Neutrophil (primary cell): Measurements from ENCODE around the gene ZSWIM6.
A peak's percentile ranks its signal among the peaks of the same experiment; 100 is the strongest.

Experiments
- H3K27ac ChIP-seq: fragments of 200-600 bp; sonication (generic); 2 replicates; pipeline ENCODE4 v1.5.1; 2016; ENCODE audit warnings: mild to moderate bottlenecking, moderate library complexity
- H3K27me3 ChIP-seq: fragments of 200-600 bp; sonication (generic); 2 replicates; pipeline ENCODE4 v1.6.0; 2016; ENCODE audit warnings: mild to moderate bottlenecking
- H3K36me3 ChIP-seq: fragments of 200-600 bp; sonication (generic); 2 replicates; pipeline ENCODE4 v1.5.1; 2017
- H3K4me1 ChIP-seq, 2 experiments: fragments of 200-600 bp in 1 of 2; sonication (generic) in 1 of 2; 1 replicate in 1 of 2; 2 replicates in 1 of 2; pipeline versions ENCODE4 v1.5.1 to v1.6.1; 2013 to 2016; ENCODE audit warnings: low read depth in 1 of 2, low read length in 1 of 2, mild to moderate bottlenecking in 1 of 2, moderate library complexity in 1 of 2; ENCODE audit not compliant: control insufficient read depth in 1 of 2, insufficient read depth in 1 of 2
- H3K4me3 ChIP-seq, 2 experiments: fragments of 200-600 bp in 1 of 2; sonication (generic) in 1 of 2; 1 replicate in 1 of 2; 2 replicates in 1 of 2; pipeline ENCODE4 v1.5.1; 2013 to 2016; ENCODE audit warnings: low read depth in 1 of 2, low read length in 1 of 2, mild to moderate bottlenecking in 1 of 2, moderate library complexity in 1 of 2
- H3K9me3 ChIP-seq: fragments of 200-600 bp; sonication (generic); 2 replicates; pipeline ENCODE4 v1.5.1; 2016
- CTCF ChIP-seq: fragments of 200-600 bp; sonication (generic); IDR thresholded peaks from 2 replicates; pipeline ENCODE4 v1.5.1; 2016; ENCODE audit warnings: antibody characterized with exemption

Gene ZSWIM6

GRCh38 chr5:61329550-61330128 lies 2.4 kb upstream of the ZSWIM6 start:
- H3K4me1 ChIP-seq = peaks cover 16 to 18% of the 10 kb centered on the region in 2 experiments
- TF ChIP-seq CTCF = no peak
- H3K27ac ChIP-seq = no peak overlapping the region

GRCh38 chr5:61330341-61330844 lies 1.7 kb upstream of the ZSWIM6 start:
- H3K27me3 ChIP-seq = peaks cover 53% of the 10 kb centered on the region
- H3K9me3 ChIP-seq = no peaks in the 10 kb centered on the region
- H3K36me3 ChIP-seq = no peaks in the 10 kb centered on the region
- no peak for TF ChIP-seq CTCF
- peak overlapping the region; percentile 95 for H3K27ac ChIP-seq
- peaks cover 22 to 23% of the 10 kb centered on the region in 2 experiments for H3K4me1 ChIP-seq
- peak overlapping the region; percentile 90 to 98 for H3K4me3 ChIP-seq

More at GRCh38 chr5:61329550-61330128, 2.4 kb upstream of the ZSWIM6 start:
- Histone ChIP-seq H3K27me3 (peaks cover 48% of the 10 kb centered on the region), H3K4me3 (peak overlapping the region in 1 of 2 experiments; percentile 98), H3K9me3 (no peaks in the 10 kb centered on the region), H3K36me3 (no peaks in the 10 kb centered on the region)

- peak; percentile 62 for TF ChIP-seq CTCF
- peak overlapping the region; percentile 95 for H3K27ac ChIP-seq
- peaks cover 53% of the 10 kb centered on the region for H3K27me3 ChIP-seq
- H3K4me3 ChIP-seq = peak overlapping the region; percentile 90 to 98
- H3K4me1 ChIP-seq = peaks cover 22 to 23% of the 10 kb centered on the region in 2 experiments
- H3K36me3 ChIP-seq = no peaks in the 10 kb centered on the region
- H3K9me3 ChIP-seq = no peaks in the 10 kb centered on the region
These were observed 1.1 kb upstream of the ZSWIM6 start for GRCh38 chr5:61330845-61331406.

GRCh38 chr5:61332358-61332749 lies 296 bp downstream of the ZSWIM6 start:
- H3K4me3 ChIP-seq = peak overlapping the region; percentile 53 to 86
- H3K27ac ChIP-seq = peak overlapping the region; percentile 95
- TF ChIP-seq CTCF = no peak

GRCh38 chr5:61332851-61333320 lies 828 bp downstream of the ZSWIM6 start:
- peak overlapping the region; percentile 86 to 95 for H3K4me3 ChIP-seq
- peaks cover 33% of the 10 kb centered on the region for H3K27me3 ChIP-seq
- peaks cover 22 to 23% of the 10 kb centered on the region in 2 experiments for H3K4me1 ChIP-seq
- no peaks in the 10 kb centered on the region for H3K9me3 ChIP-seq
- no peaks in the 10 kb centered on the region for H3K36me3 ChIP-seq
- H3K27ac ChIP-seq = peak overlapping the region; percentile 85
- TF ChIP-seq CTCF = no peak

More at GRCh38 chr5:61332358-61332749, 296 bp downstream of the ZSWIM6 start:
- Histone ChIP-seq H3K36me3 (no peaks in the 10 kb centered on the region), H3K4me1 (peaks cover 22 to 23% of the 10 kb centered on the region in 2 experiments), H3K9me3 (no peaks in the 10 kb centered on the region), H3K27me3 (peaks cover 39% of the 10 kb centered on the region)
